ENCODE data around the gene TFG.
"Not testable (repeated sequence)": the region's sequence is repeated elsewhere in the genome, so short reads cannot be mapped to it uniquely, and the experiment has no call there.

The TFG gene

GRCh38 chr3:100708989-100709841, at the start of gene TFG:
TSS of gene TFG (plus strand) at chr3:100709494. CDS start at chr3:100713686, 4,192 bp downstream.
- peak; percentile 95 for DNase-seq (ENCODE audit: low read depth)

- DNase-seq (ENCODE audit: low read depth): not testable (repeated sequence)
Measured at GRCh38 chr3:100661294-100661693, 48.0 kb upstream of the TFG start.

GRCh38 chr3:100662113-100662823, 47.0 kb upstream of the TFG start:
- DNase-seq (ENCODE audit: low read depth): no peak

GRCh38 chr3:100665230-100665629, 44.1 kb upstream of the TFG start:
- no peak for DNase-seq (ENCODE audit: low read depth)

- not testable (repeated sequence) for DNase-seq (ENCODE audit: low read depth)
Measured at GRCh38 chr3:100666699-100667098, 42.6 kb upstream of the TFG start.

GRCh38 chr3:100667316-100667715, 42.0 kb upstream of the TFG start:
- DNase-seq (ENCODE audit: low read depth): not testable (repeated sequence)

- DNase-seq (ENCODE audit: low read depth): not testable (repeated sequence)
Measured at GRCh38 chr3:100670995-100671394, 38.3 kb upstream of the TFG start.

- no peak for DNase-seq (ENCODE audit: low read depth)
Measured at GRCh38 chr3:100681496-100681895, 27.8 kb upstream of the TFG start.

- DNase-seq (ENCODE audit: low read depth): no peak
Measured at GRCh38 chr3:100682056-100682853, 27.0 kb upstream of the TFG start.

- no peak for DNase-seq (ENCODE audit: low read depth)
Measured at GRCh38 chr3:100682854-100683760, 26.2 kb upstream of the TFG start.

- no peak for DNase-seq (ENCODE audit: low read depth)
Measured at GRCh38 chr3:100693225-100693624, 16.1 kb upstream of the TFG start.

- DNase-seq (ENCODE audit: low read depth): no peak
Measured at GRCh38 chr3:100695696-100696095, 13.6 kb upstream of the TFG start.

- no peak for DNase-seq (ENCODE audit: low read depth)
Measured at GRCh38 chr3:100696161-100696560, 13.1 kb upstream of the TFG start.

GRCh38 chr3:100697172-100697571, 12.1 kb upstream of the TFG start:
- DNase-seq (ENCODE audit: low read depth): no peak

- no peak for DNase-seq (ENCODE audit: low read depth)
Measured at GRCh38 chr3:100697723-100698285, 11.5 kb upstream of the TFG start.

GRCh38 chr3:100698736-100699135, 10.6 kb upstream of the TFG start:
- DNase-seq (ENCODE audit: low read depth): no peak

GRCh38 chr3:100700708-100701107, 8.6 kb upstream of the TFG start:
- no peak for DNase-seq (ENCODE audit: low read depth)

- DNase-seq (ENCODE audit: low read depth): no peak
Measured at GRCh38 chr3:100702082-100702979, 7.0 kb upstream of the TFG start.

GRCh38 chr3:100702980-100703345, 6.3 kb upstream of the TFG start:
- DNase-seq (ENCODE audit: low read depth): no peak

GRCh38 chr3:100703865-100704264, 5.4 kb upstream of the TFG start:
- no peak for DNase-seq (ENCODE audit: low read depth)
